Measurements from ENCODE around the gene TADA2A. TPM values are rescaled to one million over a fixed set of nuclear protein-coding genes. Genes with fewer than 3 reads are reported as not detected.

Gene TADA2A
- polyA plus RNA-seq, 2 donors = 6.2 to 6.7 TPM

DNA sequence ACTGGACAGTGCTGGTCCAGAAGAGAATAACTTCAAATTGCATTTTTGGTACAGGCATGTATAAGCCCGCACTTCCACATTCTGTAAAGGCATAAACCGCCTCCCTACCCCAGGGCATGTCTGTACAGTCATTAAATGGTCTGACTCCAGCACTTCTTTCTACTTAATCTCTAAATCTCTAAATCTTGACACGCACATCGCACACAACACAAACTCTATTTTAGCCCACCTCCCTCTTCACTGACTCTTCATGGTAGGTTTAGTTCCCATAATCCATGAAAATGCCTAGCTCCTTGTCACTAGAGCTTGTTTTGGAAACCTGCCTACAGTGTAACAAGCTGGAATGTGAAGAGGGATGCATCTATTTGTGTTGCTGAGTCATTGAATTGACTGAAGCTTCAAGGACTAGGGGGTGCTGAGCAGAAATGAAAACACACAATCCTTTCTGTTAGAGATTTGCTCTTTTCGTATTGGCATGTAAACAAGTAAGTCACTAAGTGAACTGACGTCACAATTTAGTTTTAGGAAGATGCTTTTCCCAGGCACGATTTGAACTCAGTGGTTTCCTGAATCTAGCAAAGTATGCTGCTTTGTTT is 81.4 kb downstream of the TADA2A start:
- H3K4me3 ChIP-seq (ENCODE audit: low read depth in 1 of 2, low read length in 2 of 2) = no peak overlapping the region
- 19% methylated on average over 7 of the region's 7 CpGs for WGBS, 2 donors

GRCh38 chr17:37488607-37489196 is 82.0 kb downstream of the TADA2A start:
- Histone ChIP-seq H3K4me3 (ENCODE audit: low read depth in 1 of 2, low read length in 2 of 2) (peak overlapping the region; percentile 55 to 64), H3K36me3 (ENCODE audit: control insufficient read depth in 2 of 2, insufficient read depth in 2 of 2, low read length in 1 of 2) (no peaks in the 10 kb centered on the region), H3K27me3 (ENCODE audit: control insufficient read depth in 1 of 2, insufficient read depth in 2 of 2, low read length in 2 of 2) (no peaks in the 10 kb centered on the region), H3K4me1 (ENCODE audit: control insufficient read depth in 2 of 2, insufficient read depth in 2 of 2, low read length in 1 of 2) (no peaks in the 10 kb centered on the region), H3K27ac (ENCODE audit: low read depth in 2 of 2, low read length in 1 of 2) (peak overlapping the region; percentile 86 to 98), H3K9me3 (ENCODE audit: control insufficient read depth in 2 of 2, insufficient read depth in 1 of 2, low read depth in 1 of 2, low read length in 1 of 2) (no peaks in the 10 kb centered on the region)
- 1 to 2% methylated on average over 25 of the region's 25 CpGs for WGBS, 2 donors

More for the DNA sequence above, 81.4 kb downstream of the TADA2A start:
- Histone ChIP-seq H3K27me3 (ENCODE audit: control insufficient read depth in 1 of 2, insufficient read depth in 2 of 2, low read length in 2 of 2) (no peaks in the 10 kb centered on the region), H3K36me3 (ENCODE audit: control insufficient read depth in 2 of 2, insufficient read depth in 2 of 2, low read length in 1 of 2) (no peaks in the 10 kb centered on the region), H3K4me1 (ENCODE audit: control insufficient read depth in 2 of 2, insufficient read depth in 2 of 2, low read length in 1 of 2) (no peaks in the 10 kb centered on the region), H3K27ac (ENCODE audit: low read depth in 2 of 2, low read length in 1 of 2) (peak overlapping the region in 1 of 2 donors; percentile 98), H3K9me3 (ENCODE audit: control insufficient read depth in 2 of 2, insufficient read depth in 1 of 2, low read depth in 1 of 2, low read length in 1 of 2) (no peaks in the 10 kb centered on the region)

GRCh38 chr17:37489197-37490001 is 82.7 kb downstream of the TADA2A start, which contains the start of gene DUSP14:
DUSP14 (plus strand) TSS chr17:37489891; CDS start chr17:37512273, 22,382 bp downstream.
- no peaks in the 10 kb centered on the region for H3K4me1 ChIP-seq (ENCODE audit: control insufficient read depth in 2 of 2, insufficient read depth in 2 of 2, low read length in 1 of 2)
- no peaks in the 10 kb centered on the region for H3K36me3 ChIP-seq (ENCODE audit: control insufficient read depth in 2 of 2, insufficient read depth in 2 of 2, low read length in 1 of 2)
- WGBS, 2 donors = 0 to 1% methylated on average over 53 to 100 of the region's 100 CpGs
- H3K27ac ChIP-seq (ENCODE audit: low read depth in 2 of 2, low read length in 1 of 2) = peak within 1 kb of the TSS; percentile 86 to 98
- H3K9me3 ChIP-seq (ENCODE audit: control insufficient read depth in 2 of 2, insufficient read depth in 1 of 2, low read depth in 1 of 2, low read length in 1 of 2) = no peaks in the 10 kb centered on the region
- H3K27me3 ChIP-seq (ENCODE audit: control insufficient read depth in 1 of 2, insufficient read depth in 2 of 2, low read length in 2 of 2) = no peaks in the 10 kb centered on the region
- peak within 1 kb of the TSS; percentile 55 to 64 for H3K4me3 ChIP-seq (ENCODE audit: low read depth in 1 of 2, low read length in 2 of 2)

DNA sequence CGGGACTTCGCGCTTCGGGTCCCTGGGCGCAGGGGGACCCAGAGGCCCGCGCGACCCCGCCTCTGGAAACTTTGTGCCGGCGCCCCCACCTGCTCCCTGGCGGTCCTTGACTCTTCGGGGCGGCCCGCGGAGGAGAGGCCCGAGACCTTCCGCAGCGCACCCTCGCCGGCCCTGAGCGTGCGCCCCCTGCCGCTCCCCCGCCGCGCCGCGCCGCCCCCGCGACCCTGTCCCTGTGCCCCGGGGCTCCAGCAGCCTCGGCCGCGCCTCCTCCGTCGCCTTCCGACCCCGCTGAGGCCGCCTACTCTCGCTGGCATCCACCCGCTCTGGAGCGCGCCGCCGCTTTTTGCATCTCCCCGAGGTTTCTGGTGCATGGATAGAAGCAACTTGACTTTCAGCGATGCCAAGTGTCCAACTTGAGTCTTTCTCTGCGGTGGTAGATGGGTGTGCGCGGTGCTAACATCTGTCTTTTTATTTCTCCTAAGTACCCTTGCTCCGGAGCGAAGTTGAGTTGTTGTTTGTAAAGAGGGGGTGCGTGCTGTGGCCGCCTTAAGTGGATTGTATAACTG is 83.4 kb downstream of the TADA2A start:
- H3K9me3 ChIP-seq (ENCODE audit: control insufficient read depth in 2 of 2, insufficient read depth in 1 of 2, low read depth in 1 of 2, low read length in 1 of 2) = no peaks in the 10 kb centered on the region
- H3K4me3 ChIP-seq (ENCODE audit: low read depth in 1 of 2, low read length in 2 of 2) = peak overlapping the region; percentile 55 to 64
- peak overlapping the region; percentile 86 to 98 for H3K27ac ChIP-seq (ENCODE audit: low read depth in 2 of 2, low read length in 1 of 2)
- no peaks in the 10 kb centered on the region for H3K36me3 ChIP-seq (ENCODE audit: control insufficient read depth in 2 of 2, insufficient read depth in 2 of 2, low read length in 1 of 2)
- H3K4me1 ChIP-seq (ENCODE audit: control insufficient read depth in 2 of 2, insufficient read depth in 2 of 2, low read length in 1 of 2) = no peaks in the 10 kb centered on the region
- WGBS, 2 donors = 0 to 1% methylated on average over 40 to 56 of the region's 56 CpGs
- H3K27me3 ChIP-seq (ENCODE audit: control insufficient read depth in 1 of 2, insufficient read depth in 2 of 2, low read length in 2 of 2) = no peaks in the 10 kb centered on the region

DNA sequence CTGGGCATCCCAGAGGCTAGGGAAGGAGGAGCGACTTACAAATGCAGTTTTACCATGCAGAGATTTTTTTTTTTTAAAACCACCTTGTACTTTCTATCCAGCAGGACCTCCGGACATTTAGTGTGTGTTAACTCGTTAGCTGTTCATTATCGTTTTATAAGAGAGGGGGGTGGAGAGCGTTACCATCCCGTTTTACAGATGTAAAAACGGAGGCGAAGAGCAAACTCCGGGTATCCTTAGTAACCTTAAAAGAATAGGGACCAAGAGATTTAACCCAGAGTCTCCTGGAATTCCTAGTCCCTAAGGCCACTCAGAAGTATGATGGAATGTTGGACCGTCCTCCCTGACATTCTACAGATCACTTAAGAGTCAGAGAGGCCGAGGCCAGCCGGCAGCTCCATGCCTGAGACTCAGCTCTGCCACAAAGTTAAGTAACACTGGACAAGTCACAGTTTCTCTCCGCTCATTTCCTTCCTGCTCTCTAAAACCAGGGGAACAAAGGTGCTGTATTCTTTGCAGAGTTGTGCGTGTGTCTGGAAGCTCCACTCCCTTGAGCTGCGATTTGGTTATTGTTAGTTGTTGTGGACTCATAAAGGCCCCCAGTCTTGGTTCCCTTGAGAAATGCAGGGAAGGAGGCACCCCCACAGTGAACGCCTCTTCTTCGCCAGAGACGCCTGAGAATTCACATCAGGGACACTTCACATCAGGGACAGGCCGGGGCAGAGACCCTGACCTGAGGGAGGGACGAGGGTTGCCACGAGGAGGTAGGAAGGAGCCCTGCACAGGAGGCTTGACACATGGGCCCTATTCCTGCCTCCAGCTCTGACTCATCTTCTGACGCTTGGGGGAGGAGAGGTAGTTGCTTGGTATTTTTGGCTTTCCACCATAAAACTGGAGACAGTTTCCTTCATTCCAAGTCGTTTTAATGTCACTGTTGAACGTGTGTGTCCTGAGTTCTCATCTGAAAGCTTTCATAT is 84.2 kb downstream of the TADA2A start:
- peak overlapping the region; percentile 55 to 64 for H3K4me3 ChIP-seq (ENCODE audit: low read depth in 1 of 2, low read length in 2 of 2)
- no peaks in the 10 kb centered on the region for H3K27me3 ChIP-seq (ENCODE audit: control insufficient read depth in 1 of 2, insufficient read depth in 2 of 2, low read length in 2 of 2)
- no peaks in the 10 kb centered on the region for H3K4me1 ChIP-seq (ENCODE audit: control insufficient read depth in 2 of 2, insufficient read depth in 2 of 2, low read length in 1 of 2)
- no peaks in the 10 kb centered on the region for H3K36me3 ChIP-seq (ENCODE audit: control insufficient read depth in 2 of 2, insufficient read depth in 2 of 2, low read length in 1 of 2)
- WGBS, 2 donors = 16 to 27% methylated on average over 24 of the region's 24 CpGs
- no peaks in the 10 kb centered on the region for H3K9me3 ChIP-seq (ENCODE audit: control insufficient read depth in 2 of 2, insufficient read depth in 1 of 2, low read depth in 1 of 2, low read length in 1 of 2)
- peak overlapping the region; percentile 86 to 98 for H3K27ac ChIP-seq (ENCODE audit: low read depth in 2 of 2, low read length in 1 of 2)

DNA sequence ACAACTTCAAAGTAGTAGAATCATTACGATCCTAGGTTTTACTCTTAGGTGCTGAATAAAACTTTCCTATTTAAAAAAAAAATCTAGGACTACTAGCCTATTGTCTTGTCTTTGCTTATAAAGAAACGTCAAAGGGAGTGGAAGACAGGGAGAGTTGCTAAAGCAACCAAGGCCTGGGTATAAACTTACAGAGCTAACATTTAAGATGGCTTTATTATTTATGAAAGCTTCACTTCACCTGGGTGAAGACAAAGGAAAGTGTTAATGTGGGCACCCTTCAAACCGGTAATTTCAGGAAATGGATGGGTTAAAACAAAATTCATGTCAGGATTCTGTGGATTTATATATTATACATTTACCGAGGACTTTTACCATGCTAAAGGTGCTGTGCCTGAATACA is 85.5 kb downstream of the TADA2A start:
- 35 to 56% methylated on average over 4 of the region's 4 CpGs for WGBS, 2 donors
- Histone ChIP-seq H3K9me3 (ENCODE audit: control insufficient read depth in 2 of 2, insufficient read depth in 1 of 2, low read depth in 1 of 2, low read length in 1 of 2) (no peaks in the 10 kb centered on the region), H3K4me1 (ENCODE audit: control insufficient read depth in 2 of 2, insufficient read depth in 2 of 2, low read length in 1 of 2) (no peaks in the 10 kb centered on the region), H3K4me3 (ENCODE audit: low read depth in 1 of 2, low read length in 2 of 2) (peak overlapping the region in 1 of 2 donors; percentile 4), H3K36me3 (ENCODE audit: control insufficient read depth in 2 of 2, insufficient read depth in 2 of 2, low read length in 1 of 2) (no peaks in the 10 kb centered on the region), H3K27ac (ENCODE audit: low read depth in 2 of 2, low read length in 1 of 2) (no peak overlapping the region), H3K27me3 (ENCODE audit: control insufficient read depth in 1 of 2, insufficient read depth in 2 of 2, low read length in 2 of 2) (no peaks in the 10 kb centered on the region)

DNA sequence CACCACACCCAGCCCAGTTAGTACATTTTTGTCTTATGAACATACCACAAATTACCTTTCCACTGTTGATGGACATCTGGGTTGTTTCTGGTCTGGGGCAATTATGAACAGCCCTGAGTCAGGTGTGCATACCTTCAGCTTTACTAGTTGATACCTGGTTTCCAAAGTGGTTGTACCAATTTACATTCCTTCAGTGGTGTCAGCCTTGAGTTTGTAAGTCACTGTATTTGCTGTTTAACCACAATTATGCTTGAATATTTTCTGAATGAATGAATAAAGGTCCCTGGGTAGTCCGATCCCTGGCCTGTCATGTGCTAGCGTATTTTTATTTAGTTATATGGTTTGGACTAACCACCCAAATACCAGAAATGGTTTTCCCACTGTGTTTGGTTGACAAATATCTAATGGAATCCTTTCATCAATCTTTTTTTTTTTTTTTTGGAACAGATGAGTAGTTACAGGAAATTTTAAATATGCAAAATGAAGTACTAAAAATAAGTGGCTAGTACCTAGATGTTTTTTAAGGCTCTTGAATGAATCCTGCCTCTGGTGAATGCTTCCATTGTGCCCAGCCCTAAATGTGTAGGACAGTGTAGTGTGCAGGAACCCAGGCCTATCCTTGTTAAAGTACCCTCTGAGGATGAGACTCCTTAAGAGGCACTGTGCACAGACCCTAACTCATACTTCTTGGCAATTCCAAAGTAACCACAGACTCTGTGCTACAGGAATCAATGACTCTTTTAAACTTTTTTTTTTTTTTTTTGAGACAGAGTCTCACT is 86.8 kb downstream of the TADA2A start:
- Histone ChIP-seq H3K9me3 (ENCODE audit: control insufficient read depth in 2 of 2, insufficient read depth in 1 of 2, low read depth in 1 of 2, low read length in 1 of 2) (no peaks in the 10 kb centered on the region), H3K27ac (ENCODE audit: low read depth in 2 of 2, low read length in 1 of 2) (no peak overlapping the region), H3K27me3 (ENCODE audit: control insufficient read depth in 1 of 2, insufficient read depth in 2 of 2, low read length in 2 of 2) (no peaks in the 10 kb centered on the region), H3K4me1 (ENCODE audit: control insufficient read depth in 2 of 2, insufficient read depth in 2 of 2, low read length in 1 of 2) (no peaks in the 10 kb centered on the region), H3K36me3 (ENCODE audit: control insufficient read depth in 2 of 2, insufficient read depth in 2 of 2, low read length in 1 of 2) (no peaks in the 10 kb centered on the region), H3K4me3 (ENCODE audit: low read depth in 1 of 2, low read length in 2 of 2) (no peak overlapping the region)
- WGBS, 2 donors = 77 to 90% methylated on average over 2 of the region's 2 CpGs

GRCh38 chr17:37494401-37494831 is 87.7 kb downstream of the TADA2A start:
- Histone ChIP-seq H3K9me3 (ENCODE audit: control insufficient read depth in 2 of 2, insufficient read depth in 1 of 2, low read depth in 1 of 2, low read length in 1 of 2) (no peaks in the 10 kb centered on the region), H3K4me1 (ENCODE audit: control insufficient read depth in 2 of 2, insufficient read depth in 2 of 2, low read length in 1 of 2) (no peaks in the 10 kb centered on the region), H3K27ac (ENCODE audit: low read depth in 2 of 2, low read length in 1 of 2) (no peak overlapping the region), H3K36me3 (ENCODE audit: control insufficient read depth in 2 of 2, insufficient read depth in 2 of 2, low read length in 1 of 2) (no peaks in the 10 kb centered on the region), H3K4me3 (ENCODE audit: low read depth in 1 of 2, low read length in 2 of 2) (no peak overlapping the region), H3K27me3 (ENCODE audit: control insufficient read depth in 1 of 2, insufficient read depth in 2 of 2, low read length in 2 of 2) (no peaks in the 10 kb centered on the region)
- WGBS, 2 donors = 52 to 64% methylated on average over 3 of the region's 3 CpGs

All from esophagus (tissue), 2 donors.